Calu3 (cell line): ENCODE results near the gene FZD8. TPM values are rescaled to one million over a fixed set of nuclear protein-coding genes. Genes with fewer than 3 reads are reported as not detected.

Experiments used
- BruUV-seq: library from RNA; stranded (reverse); fragments of 400-500 nt; replicated peaks from 2 replicates; lab custom pipeline; 2021; lab: Mats Ljungman, UMichigan
- CTCF ChIA-PET: fragments of 300-600 bp; sonication (Branson Sonifier 250); formaldehyde crosslinking; loops from one replicate; lab custom pipeline; 2022; ENCODE audit warnings: antibody characterized with exemption; lab: Charles Lee
- DNase-seq: peaks from one replicate; pipeline ENCODE4 v3.0.0; 2022
- H3K27ac Mint-ChIP-seq: one replicate; pipeline ENCODE4 v1.8.0; 2022; ENCODE audit warnings: mixed read lengths; ENCODE audit not compliant: unreplicated experiment
- H3K27me3 Mint-ChIP-seq: one replicate; pipeline ENCODE4 v1.8.0; 2022; ENCODE audit warnings: mixed read lengths; ENCODE audit not compliant: unreplicated experiment
- H3K36me3 Mint-ChIP-seq: one replicate; pipeline ENCODE4 v1.8.0; 2022; ENCODE audit warnings: mild to moderate bottlenecking, moderate library complexity, mixed read lengths; ENCODE audit not compliant: insufficient read depth, unreplicated experiment
- H3K4me1 Mint-ChIP-seq: one replicate; pipeline ENCODE4 v1.8.0; 2022; ENCODE audit warnings: mild to moderate bottlenecking, low read depth, mixed read lengths; ENCODE audit not compliant: unreplicated experiment
- H3K4me3 Mint-ChIP-seq: one replicate; pipeline ENCODE4 v1.8.0; 2022; ENCODE audit warnings: mild to moderate bottlenecking, low read depth, moderate library complexity, mixed read lengths; ENCODE audit not compliant: unreplicated experiment
- H3K9me3 Mint-ChIP-seq: one replicate; pipeline ENCODE4 v1.8.0; 2022; ENCODE audit warnings: low read depth, mixed read lengths; ENCODE audit not compliant: unreplicated experiment
- CTCF ChIP-seq: fragments of 200-600 bp; IDR thresholded peaks from one replicate; pipeline ENCODE4 v1.8.0; 2022; ENCODE audit warnings: antibody characterized with exemption; ENCODE audit not compliant: unreplicated experiment
- intact Hi-C: fragments of 100-400 bp; cut with micrococcal nuclease; formaldehyde crosslinking; loops from one replicate; pipeline ENCODE4 v1.10.0; 2022; ENCODE audit not compliant: unreplicated experiment
- total RNA-seq: library from RNA; stranded (reverse); gene quantifications from 2 replicates; pipeline ENCODE4 v1.2.3, GENCODE V29; 2022

Gene FZD8
- total RNA-seq, 1 experiment from 2014 or later, result 3.7 TPM

GRCh38 chr10:35668865-35669650, 27.0 kb upstream of the FZD8 start:
- Mint-ChIP-seq H3K27me3 (peaks cover 3% of the 10 kb centered on the region), H3K4me3 (no peak overlapping the region), H3K36me3 (no peaks in the 10 kb centered on the region), H3K27ac (no peak overlapping the region), H3K4me1 (no peaks in the 10 kb centered on the region), H3K9me3 (peaks cover 3% of the 10 kb centered on the region)
- no TSS peak for BruUV-seq
- no peak for TF ChIP-seq CTCF
- no peak for DNase-seq
- CTCF ChIA-PET, result no interaction called here
- intact Hi-C loops, result no loop called here

GRCh38 chr10:35667971-35668370, 25.9 kb upstream of the FZD8 start:
- TF ChIP-seq CTCF, result no peak

GRCh38 chr10:35667270-35667889, 25.3 kb upstream of the FZD8 start:
- CTCF ChIA-PET, result no interaction called here

More at GRCh38 chr10:35667971-35668370, 25.9 kb upstream of the FZD8 start:
- peaks cover 3% of the 10 kb centered on the region for H3K9me3 Mint-ChIP-seq
- no peaks in the 10 kb centered on the region for H3K27me3 Mint-ChIP-seq
- H3K4me3 Mint-ChIP-seq, result no peak overlapping the region
- H3K4me1 Mint-ChIP-seq, result no peaks in the 10 kb centered on the region
- CTCF ChIA-PET, result no interaction called here
- BruUV-seq, result no TSS peak
- H3K36me3 Mint-ChIP-seq, result no peaks in the 10 kb centered on the region
- no peak for DNase-seq
- intact Hi-C loops, result no loop called here
- no peak overlapping the region for H3K27ac Mint-ChIP-seq

GRCh38 chr10:35661236-35661635, 19.1 kb upstream of the FZD8 start:
- Mint-ChIP-seq H3K36me3 (no peaks in the 10 kb centered on the region), H3K9me3 (peaks cover 2% of the 10 kb centered on the region), H3K4me1 (peaks cover 10% of the 10 kb centered on the region), H3K27ac (no peak overlapping the region), H3K27me3 (no peaks in the 10 kb centered on the region), H3K4me3 (no peak overlapping the region)
- TF ChIP-seq CTCF, result no peak
- CTCF ChIA-PET, result no interaction called here
- no TSS peak for BruUV-seq
- intact Hi-C loops, result no loop called here
- no peak for DNase-seq

More at GRCh38 chr10:35667270-35667889, 25.3 kb upstream of the FZD8 start:
- Mint-ChIP-seq H3K4me1 (no peaks in the 10 kb centered on the region), H3K36me3 (no peaks in the 10 kb centered on the region), H3K27me3 (no peaks in the 10 kb centered on the region), H3K27ac (no peak overlapping the region), H3K9me3 (peaks cover 3% of the 10 kb centered on the region), H3K4me3 (no peak overlapping the region)
- TF ChIP-seq CTCF, result no peak
- BruUV-seq, result no TSS peak
- no peak for DNase-seq
- intact Hi-C loops, result no loop called here
